ENCODE data around the gene GSPT1. TPM values are rescaled to one million over a fixed set of nuclear protein-coding genes. Genes with fewer than 3 reads are reported as not detected.

The GSPT1 gene
- total and polyA plus RNA-seq, 9 of the 15 experiments (the other 6 are each of a cell fraction or from before 2014, with no cell fraction given), result 63.8 to 269 (median 148) TPM

- TF ChIP-seq ZNF274 (IDR thresholded peaks at IDR 0.05; ENCODE audit: borderline replicate concordance, low read depth, low read length) (no peak), BMI1 (IDR thresholded peaks at IDR 0.05; ENCODE audit: low read length) (no peak), ZNF77 (CRISPR knock-in tag; IDR thresholded peaks at IDR 0.05) (no peak), BCL6 (CRISPR knock-in tag; IDR thresholded peaks at IDR 0.05) (peak; percentile 79; the same call in 1 of the 2 replicates), ERF (CRISPR knock-in tag; IDR thresholded peaks at IDR 0.05) (no peak; the same call in 1 of the 2 replicates), ZNF766 (CRISPR knock-in tag; conservative IDR thresholded peaks at IDR 0.05) (peak; percentile 98), NR2C1 (IDR thresholded peaks at IDR 0.05) (peak; percentile 94), NR2C1 (tag; IDR thresholded peaks at IDR 0.05) (peak; percentile 97), TAF7 (tag; IDR thresholded peaks at IDR 0.05) (no peak), CTBP1 (IDR thresholded peaks at IDR 0.05; ENCODE audit: borderline replicate concordance) (peak; percentile 71; the same call in 1 of the 2 replicates), RFX7 (CRISPR knock-in tag; IDR thresholded peaks at IDR 0.05) (no peak), BRF1 (IDR thresholded peaks at IDR 0.05; ENCODE audit: borderline replicate concordance, extremely low read depth, insufficient read length) (no peak), FOXP1 (CRISPR knock-in tag; IDR thresholded peaks at IDR 0.05) (no peak), MEIS2 (IDR thresholded peaks at IDR 0.05; ENCODE audit: partially characterized antibody) (peak; percentile 12), PTBP1 (IDR thresholded peaks at IDR 0.05; ENCODE audit: low read depth, low read length) (no peak), NR1H2 (CRISPR knock-in tag; IDR thresholded peaks at IDR 0.05) (no peak), THRAP3 (IDR thresholded peaks at IDR 0.05; ENCODE audit: borderline replicate concordance) (no peak), ZNF232 (CRISPR knock-in tag; IDR thresholded peaks at IDR 0.05) (peak; percentile 61; the same call in 1 of the 2 replicates), SRSF1 (IDR thresholded peaks at IDR 0.05; ENCODE audit: low read depth, low read length) (no peak), ZNF197 (CRISPR knock-in tag; IDR thresholded peaks at IDR 0.05; ENCODE audit: low read depth) (peak; percentile 98), ELF1 (tag; IDR thresholded peaks at IDR 0.05) (peak; percentile 99), THAP12 (CRISPR knock-in tag; IDR thresholded peaks at IDR 0.05) (peak; percentile 72; the same call in 1 of the 2 replicates), ZBTB5 (IDR thresholded peaks at IDR 0.05) (no peak)
- TF ChIP-seq, protein P1, sequence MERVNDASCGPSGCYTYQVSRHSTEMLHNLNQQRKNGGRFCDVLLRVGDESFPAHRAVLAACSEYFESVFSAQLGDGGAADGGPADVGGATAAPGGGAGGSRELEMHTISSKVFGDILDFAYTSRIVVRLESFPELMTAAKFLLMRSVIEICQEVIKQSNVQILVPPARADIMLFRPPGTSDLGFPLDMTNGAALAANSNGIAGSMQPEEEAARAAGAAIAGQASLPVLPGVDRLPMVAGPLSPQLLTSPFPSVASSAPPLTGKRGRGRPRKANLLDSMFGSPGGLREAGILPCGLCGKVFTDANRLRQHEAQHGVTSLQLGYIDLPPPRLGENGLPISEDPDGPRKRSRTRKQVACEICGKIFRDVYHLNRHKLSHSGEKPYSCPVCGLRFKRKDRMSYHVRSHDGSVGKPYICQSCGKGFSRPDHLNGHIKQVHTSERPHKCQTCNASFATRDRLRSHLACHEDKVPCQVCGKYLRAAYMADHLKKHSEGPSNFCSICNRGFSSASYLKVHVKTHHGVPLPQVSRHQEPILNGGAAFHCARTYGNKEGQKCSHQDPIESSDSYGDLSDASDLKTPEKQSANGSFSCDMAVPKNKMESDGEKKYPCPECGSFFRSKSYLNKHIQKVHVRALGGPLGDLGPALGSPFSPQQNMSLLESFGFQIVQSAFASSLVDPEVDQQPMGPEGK (CRISPR knock-in tag; IDR thresholded peaks at IDR 0.05; ENCODE audit: borderline replicate concordance), result no peak
Measured at GRCh38 chr16:11915644-11916523, at the start of gene GSPT1 (continued).

Measured in K562 (cell line).